NCI-H2081 (cell line): ENCODE measurements around the gene CCNG2.

Experiments used
- DNase-seq, 2 experiments: peaks; one replicate each; lab custom pipeline; 2025; lab: John Stamatoyannopoulos, UW

The CCNG2 gene

DNA sequence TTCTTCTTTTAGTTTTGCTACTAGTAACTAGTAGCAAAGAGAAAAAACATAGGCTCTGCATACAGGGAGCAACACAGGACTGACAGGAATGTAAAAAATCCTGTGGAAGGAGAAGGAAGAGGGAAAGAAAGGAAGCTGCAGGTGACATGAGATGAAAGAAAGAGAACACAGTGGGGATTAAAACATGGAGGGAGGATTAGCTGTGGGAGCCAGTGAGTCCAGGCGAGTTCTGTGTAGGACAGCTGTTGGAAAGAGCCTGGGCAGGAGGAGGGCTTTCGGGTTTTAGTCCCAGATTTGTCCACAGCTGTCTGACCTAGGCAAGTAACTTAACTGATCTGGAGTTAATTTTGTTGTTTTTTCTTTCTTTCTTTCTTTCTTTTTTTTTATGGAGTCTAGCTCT is 21.6 kb downstream of the CCNG2 start:
- no peak for DNase-seq

DNA sequence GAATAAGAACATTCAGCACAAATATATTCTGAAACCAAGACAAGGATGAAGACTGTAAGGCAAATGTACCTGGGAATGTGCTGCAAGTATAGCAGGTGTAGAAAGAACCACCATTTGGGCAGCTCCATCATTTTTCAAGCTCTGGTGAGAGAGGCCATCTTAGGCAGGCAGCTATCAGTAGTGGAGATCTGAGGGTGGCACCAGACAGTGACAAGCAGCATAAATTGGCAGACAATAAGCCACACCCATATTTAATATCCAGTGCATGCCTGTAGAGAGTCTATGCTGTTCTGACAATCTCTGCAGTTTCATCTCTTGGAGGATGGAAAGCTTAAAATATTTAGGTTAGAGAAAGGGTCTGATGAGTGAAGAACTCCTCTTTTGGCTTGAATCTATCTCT is 22.5 kb downstream of the CCNG2 start:
- no peak for DNase-seq

DNA sequence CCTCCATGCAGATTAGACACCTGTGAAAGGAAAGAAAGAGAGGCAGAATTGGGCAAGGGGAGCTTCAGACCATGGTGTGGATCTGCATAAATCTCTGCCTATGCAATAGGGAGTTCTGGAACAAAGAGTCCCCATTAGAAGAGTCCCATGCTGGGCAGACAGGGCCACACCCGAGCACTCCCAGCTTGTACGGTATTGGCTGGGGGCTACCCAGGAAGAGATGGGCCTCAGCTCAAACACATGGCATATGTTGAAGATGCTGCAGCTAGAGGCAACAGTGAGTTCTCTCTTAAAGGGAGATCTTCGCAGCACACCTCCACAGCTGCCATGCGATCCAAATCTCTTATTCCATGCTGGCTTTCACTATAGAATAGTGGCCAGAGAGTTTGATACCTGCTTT is 24.7 kb downstream of the CCNG2 start:
- no peak for DNase-seq

DNA sequence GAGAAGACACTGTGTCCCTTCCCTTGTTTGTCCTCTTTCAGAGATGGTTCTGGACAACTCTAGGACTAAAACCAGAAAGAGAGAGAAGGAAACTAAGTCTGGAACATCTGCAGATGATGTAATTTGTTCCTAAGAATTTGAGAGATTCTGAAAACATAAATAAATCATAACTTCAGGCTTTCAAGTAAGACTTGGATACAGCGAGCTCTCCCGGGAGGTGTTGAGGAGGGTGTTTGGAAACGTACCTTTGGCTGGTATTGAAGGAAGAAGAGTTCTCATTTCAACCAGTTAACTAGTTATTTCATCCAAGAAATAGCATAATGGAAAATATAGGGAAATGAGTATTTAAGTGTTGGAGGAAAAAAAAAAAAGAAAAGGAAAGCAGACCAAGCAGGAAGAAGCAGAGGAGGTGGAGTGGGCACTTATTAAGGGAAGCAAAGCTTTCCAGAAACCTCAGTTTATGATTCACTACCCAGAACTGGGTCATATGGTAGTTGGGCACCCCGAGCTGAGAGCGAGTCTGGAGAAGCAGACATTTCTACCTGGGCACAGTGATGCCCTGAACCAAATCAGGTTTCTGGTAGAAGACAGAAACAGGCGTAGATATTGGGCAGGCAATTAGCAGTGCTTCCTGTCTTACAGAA is 26.9 kb downstream of the CCNG2 start:
- no peak for DNase-seq

DNA sequence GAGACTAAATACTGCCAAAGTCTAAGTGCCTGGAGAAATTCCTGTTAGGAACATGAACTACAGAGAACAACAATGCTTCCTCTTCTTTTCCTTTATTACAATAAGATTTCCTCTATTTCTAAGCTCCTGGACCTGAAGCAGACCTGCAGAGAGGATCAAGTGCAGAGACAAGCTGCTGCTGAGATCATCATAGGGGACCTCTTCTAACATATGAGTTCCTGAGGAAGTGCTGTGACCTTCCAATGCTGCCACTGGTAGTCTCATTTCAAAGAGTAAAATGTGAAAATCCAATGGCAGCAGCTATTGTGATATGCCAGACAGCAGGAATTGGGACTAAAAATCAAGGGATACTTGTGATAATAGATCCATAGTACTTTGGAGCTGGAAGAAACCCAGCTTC is 28.0 kb downstream of the CCNG2 start:
- no peak for DNase-seq

DNA sequence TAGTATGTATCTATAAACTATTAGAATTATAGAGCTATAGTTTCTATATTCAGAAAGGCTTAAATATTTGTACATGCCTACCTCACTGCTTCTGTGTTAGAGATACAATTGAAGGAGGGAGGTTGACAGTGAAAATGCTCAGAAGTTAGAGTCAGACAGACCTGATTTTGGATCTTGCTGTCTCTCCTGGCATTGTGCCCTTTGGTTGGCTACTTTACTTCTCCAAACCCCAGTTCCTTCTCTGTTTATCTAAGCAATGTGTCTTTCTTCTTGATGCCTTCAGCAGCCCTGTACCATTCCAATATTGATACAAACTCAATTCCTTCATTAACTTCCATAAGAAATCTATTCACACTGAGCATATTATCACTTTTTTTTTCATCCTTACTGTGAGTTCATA is 28.7 kb downstream of the CCNG2 start:
- DNase-seq: no peak

DNA sequence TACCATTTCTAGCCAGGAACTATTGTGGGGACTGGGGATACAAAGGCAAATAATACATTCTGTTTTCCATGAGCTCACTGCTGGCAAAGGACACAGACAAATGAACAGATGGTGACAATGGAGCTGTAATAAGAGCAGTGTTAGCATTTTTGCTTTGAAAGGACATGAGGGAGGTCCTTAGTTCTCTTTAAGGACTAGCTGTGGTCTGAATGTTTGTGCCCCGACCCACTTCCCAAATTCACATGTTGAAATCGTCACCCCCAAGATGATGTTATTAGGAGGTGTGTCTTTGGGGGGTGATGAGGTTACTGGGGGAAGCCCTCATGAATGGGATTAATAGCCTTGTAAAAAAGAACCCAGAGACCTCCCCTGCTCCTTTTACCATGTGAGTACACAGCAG is 30.3 kb downstream of the CCNG2 start:
- peak in 1 of 2 experiments; percentile 40 for DNase-seq

DNA sequence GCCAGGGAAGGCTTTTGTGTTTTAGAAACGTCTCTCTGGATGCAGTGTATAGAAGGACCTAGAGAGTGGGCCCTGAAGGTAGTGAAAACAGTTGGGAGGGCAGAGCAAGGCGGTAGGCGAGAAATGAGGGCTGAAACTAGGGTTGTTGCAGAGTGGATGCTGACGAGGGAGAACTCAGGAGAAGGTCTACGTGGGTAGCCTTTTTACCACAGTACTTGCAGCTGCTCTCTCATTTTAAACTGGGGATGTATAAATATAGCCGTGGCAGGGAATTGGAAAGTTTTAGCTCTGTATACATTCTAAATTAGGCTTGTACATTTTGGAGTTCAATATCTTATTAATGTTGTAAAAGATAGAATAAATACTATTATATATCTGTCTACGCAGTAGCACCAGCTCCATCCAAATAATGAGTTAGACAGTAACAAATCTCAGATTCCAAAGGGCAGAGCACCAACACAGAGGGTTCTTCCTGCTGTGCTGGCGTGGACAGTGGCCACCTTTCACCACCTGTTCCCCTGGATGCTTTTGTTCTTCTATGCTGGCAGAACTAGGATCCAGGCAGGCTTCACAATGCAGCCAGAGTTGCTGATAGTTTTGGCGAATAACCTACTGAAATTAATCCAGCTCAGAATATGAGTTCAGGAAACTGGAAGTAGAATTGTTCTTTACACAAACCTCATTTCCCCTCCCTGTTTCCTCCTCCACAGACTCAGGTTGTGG is 31.7 kb downstream of the CCNG2 start:
- no peak for DNase-seq

DNA sequence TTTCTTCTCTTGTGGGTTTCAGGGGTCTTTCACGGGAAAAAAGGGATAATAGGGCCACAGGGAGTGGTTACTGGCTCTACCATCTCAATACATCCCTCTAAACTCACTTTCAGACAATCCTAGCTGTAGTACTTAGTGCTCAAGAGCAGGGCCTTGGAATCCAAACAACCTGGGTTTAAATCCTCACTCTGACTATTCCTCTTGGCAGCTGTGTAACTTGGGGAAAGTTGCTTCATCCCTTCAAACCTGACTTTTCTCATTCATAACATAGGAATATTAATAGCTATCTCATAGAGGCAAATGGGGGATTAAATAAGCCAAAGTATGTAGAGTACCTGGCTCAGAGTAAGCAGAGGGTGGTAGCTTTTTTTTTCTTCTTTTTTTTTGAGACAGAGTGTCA is 32.4 kb downstream of the CCNG2 start:
- DNase-seq: no peak

DNA sequence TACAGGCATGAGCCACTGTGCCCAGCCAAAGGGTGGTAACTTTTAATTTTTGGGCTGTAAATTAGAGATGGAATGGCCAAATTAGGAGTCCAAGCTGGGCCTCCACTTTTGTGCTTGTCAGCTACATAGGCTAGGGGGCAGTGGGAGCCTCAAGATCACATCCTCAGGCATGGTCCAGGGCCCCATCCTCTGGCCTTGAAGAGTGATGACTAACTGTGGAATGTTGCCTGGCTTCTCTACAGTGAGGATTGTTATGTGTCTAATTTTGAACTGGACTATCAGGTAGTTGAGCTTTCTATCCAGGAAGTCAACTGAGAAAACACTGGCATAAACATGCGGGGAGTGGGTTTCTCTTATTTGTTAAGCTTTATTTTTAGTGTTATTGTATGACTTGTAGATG is 33.0 kb downstream of the CCNG2 start:
- DNase-seq: no peak

DNA sequence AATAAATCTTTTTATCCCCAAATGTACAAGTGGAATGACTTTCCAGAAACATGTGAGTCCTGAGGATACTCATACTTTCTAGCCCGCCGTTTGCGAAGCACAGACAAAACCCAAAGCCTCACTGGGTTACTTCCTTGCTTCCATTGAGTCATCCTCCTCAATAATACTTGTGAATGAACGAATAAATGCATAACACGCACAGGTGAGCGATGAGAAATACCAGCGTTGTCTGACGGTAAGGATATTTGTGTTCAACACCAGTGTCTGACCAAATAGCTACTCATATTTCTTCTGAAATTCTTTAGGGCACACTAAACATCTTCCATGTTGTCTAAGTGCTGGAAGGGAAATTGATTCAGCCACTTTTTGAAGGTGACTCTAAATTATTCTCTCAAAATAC is 36.0 kb downstream of the CCNG2 start:
- no peak for DNase-seq

DNA sequence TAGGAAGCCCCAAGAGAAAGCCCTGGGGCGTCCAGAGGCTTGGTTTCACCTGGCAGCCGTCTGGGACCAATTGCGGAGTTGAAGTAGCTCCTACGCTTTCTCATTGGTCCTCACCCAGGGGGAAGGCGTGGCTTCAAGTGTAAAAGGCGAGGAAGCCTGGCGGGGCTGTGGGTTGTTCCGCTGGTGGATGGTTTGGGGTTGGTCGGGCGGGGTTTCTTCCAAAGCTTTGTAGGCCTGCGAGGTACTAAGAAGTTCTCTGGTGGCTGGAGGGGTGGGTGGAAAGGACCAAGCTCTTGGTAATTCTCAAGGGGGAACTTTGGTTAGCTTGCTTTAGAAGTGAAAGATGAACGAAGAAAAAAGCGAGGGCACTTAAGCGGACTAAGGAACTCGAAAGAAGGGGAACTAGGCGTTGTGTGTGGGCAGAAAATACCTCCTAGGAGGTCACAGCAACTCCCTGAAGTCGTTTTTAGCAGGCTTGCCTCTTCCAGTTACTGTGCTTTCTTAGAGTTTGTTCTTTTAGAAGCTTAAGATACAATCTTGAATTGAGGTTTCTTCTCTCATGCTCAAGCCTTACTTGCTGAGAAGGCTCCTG is 36.6 kb downstream of the CCNG2 start:
- no peak for DNase-seq

DNA sequence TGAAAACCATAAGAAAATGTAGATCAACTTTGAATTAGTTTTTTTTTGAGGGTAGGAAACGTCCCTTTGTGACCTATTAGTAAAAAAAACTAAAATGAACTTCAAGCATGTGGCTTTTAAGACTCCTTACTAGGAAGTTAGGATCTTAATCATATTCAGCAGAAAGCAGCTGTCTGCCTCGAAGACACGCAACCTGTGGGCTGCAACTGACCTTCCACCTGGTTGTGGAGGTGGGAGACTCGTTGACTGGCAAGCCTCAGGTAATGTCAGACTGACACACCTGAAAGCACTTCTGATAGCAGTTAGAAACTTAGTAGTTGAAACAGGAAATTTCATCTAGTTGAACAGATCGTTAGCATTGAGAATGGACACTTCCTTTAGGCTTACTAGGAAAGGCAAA is 37.4 kb downstream of the CCNG2 start:
- DNase-seq: no peak

DNA sequence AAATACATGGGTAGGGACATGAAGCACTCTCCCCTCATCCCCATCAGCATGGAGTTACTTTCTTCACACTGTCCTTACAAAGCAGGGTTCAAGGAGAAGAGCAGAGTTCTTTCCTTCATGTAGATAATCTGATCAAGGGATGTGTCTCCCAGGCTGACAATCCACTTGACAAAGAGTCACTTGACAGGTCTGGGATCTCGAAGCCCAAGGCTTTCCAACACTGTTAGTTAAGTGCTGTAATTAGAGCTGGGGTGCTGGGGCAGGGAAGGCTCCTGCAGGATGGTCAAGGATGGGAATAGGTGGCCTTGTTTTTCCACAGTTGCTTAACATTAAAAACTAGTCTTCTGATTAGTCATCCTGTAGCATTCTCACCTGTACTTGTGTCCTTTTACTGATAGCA is 38.0 kb downstream of the CCNG2 start:
- DNase-seq: no peak

DNA sequence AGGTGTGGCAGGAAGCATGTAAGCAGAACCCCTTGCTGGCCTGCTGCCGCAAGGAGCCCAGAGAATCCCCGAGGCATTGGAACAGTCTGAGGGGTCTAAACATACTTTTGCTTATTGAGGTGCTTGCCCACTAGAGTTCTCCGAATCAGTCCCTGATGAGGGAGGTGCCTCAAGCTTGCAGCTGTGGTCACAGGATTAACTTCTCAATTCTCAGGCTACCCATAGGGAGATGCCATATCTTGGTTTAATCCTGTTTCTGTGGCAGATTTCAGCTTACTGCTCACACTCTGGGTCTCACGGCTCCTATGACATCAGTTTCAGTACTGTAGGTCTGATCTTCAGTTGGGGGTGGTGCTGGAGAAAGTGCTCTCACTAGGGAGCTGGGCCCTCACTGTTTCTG is 39.9 kb downstream of the CCNG2 start:
- DNase-seq: no peak

DNA sequence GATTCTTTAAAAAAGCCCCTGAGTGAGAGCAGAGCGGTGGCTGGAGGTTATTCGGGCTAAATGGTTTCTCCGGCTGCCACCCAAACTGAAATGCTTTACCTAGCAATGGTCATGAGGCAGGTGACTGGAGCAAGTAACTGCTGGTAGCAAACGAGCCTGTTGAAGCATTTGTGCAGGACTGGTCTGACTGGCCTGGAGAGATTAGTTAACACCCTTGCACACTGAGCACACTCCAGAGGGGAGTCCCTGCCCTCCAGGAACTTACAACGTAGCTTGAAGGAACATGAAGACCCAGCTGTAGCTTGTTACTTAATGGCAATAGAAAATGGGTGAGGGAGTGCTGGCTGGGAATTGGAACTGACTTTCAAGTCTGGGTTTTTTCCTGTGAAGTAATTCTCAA is 40.4 kb downstream of the CCNG2 start:
- DNase-seq: no peak

DNA sequence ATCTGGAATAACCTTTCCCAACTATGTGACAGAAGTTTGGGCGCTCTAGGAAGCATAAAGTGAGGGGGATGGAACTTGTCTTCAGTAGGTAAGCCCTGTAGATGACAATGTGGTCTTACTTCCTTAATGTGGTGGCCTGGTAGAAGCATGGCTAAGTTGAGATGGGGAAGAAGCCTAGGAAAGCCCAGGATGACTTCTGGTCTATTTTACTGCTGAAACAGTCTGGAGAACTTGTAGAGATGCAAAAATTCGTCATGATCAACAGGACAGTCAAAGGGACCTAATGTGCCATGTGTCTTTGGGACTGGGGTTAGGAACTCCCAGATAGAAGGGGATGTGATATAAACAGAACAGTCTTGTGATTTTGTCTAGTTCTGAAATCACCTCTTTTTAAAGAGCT is 40.8 kb downstream of the CCNG2 start:
- DNase-seq: no peak

DNA sequence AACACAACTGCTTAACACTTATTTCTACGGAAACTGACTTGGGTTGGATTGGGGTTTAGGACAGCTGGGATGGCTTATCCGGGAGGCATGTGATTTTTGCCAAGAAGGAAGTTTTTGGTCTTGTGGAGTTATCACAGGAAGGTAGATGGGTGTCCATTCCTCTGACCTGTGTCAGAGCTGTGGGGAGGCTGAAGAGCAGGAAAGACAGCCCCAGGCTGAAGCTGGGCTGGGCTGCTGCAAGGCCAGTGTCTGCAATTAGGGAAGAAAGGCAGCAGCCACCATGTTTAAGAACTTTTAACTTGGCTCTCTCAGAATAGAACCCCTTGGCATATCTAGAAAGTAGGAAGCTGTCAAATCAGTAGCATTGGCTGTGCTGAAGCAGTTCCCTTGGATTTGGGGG is 42.3 kb downstream of the CCNG2 start:
- no peak for DNase-seq

DNA sequence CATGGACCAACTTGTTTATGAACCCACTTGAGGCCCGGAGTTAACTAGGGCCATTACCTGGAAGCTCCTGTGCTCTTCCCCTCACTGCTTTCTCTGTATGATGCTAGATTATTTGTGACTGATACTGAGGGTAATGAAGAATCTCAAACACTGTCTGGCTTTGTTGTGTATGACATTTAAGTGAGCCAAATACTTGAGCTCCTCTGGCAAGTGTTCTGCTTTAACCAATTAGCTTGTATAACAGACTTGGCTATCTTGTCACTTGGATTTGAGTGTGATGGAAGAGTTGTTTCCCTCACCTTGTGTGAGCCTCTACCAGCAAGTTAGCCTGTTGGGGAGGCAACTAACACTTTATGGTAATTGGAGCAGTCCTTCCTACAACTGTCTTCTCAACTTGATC is 42.7 kb downstream of the CCNG2 start:
- no peak for DNase-seq

DNA sequence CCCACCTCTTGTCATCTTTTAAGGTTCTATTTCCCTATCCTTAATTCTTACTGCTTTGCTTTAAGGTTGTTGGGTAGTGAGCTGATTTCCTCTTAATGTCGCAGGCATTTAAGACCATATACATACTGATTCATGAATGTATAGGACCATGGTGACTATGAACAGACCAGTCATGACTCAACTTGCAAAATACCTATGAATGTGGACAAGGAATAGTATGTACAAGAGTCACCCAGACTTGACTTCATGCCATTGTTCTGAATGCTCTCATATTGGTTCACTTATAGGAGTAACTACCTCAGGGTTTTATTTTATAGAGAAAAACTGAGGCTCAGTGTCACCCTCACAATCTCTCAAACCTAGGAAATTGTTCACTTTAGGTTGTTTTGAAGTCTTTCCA is 44.3 kb downstream of the CCNG2 start:
- no peak for DNase-seq

DNA sequence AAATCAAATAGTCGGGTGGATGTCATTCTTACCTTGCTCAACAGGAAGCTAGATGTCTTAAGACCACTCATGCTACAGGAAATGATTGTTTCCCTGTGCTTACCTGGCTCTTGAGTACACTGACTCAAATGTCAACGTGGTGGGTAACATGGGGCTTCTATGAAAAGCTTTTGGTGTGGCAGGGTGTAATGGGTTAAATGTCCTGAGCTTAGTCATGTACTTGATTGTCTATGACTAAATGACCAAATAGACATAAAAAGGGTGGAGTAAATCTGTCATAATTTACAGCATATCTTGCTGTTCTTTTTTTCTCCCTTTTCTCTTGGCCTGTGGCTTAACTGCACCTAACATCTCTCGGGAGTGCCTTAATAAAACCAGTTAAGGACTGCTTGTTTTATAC is 44.9 kb downstream of the CCNG2 start:
- no peak for DNase-seq

DNA sequence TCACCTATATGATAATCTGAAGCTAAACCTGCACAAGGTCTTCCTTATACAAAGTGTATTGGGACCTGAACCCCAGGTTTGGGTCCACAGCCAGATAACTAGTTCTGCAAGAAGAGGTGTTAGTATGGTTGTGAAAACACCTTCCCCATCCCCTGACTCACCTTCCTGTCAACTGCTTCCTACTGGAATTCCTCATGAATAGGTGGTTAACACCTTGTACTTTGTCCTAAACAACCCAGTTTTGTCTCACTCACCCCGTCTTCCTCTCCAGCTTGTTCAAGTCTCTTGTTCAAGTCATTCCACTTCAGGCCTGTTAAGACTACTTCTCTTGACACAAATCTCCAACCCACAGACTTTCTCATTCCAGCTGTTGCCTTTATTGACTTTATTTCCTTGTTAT is 45.5 kb downstream of the CCNG2 start:
- DNase-seq: no peak

DNA sequence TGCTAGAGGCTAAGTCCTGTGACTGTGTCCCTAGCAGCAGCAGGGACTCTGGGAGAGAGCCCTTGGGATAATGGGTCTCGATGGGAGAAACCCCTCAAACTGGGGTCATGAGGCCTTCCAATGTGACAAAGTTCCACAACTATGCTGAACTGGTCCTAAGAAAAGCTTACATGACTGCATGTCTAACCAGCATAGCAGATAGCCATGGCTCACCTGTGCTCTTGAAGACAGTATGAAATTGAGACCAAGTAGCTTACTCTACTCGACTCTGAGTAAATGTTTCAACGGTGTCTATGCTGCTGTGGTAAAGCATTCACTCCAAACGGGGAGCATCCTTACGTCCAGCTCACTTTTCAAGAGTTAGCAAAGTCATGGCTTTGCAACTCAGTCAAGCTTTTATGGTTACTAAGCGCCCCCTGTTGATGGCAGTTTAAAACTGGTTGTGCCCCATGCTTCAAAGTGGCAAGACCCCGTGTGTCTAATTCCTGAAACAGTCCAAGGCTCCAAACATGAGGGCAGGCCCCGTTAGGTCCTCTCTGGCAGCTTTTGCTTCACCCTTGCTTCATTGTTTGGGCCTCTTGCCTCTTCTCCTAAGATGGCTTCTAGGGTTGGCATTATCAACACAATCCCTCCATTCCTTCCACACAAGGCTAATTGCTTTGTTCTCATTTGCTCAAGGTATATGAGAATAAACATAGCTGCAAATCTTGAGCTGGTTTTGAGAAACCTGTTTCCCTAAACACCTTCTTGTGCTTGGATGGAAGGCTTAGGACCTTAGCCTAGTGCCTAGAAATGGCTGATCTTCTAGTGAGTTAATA is 46.6 kb downstream of the CCNG2 start:
- DNase-seq: peak; percentile 36 to 42
